Measurements from ENCODE around the gene BCKDHA. TPM values are rescaled to one million over a fixed set of nuclear protein-coding genes. Genes with fewer than 3 reads are reported as not detected.
"Not testable (repeated sequence)": the region's sequence is repeated elsewhere in the genome, so short reads cannot be mapped to it uniquely, and the experiment has no call there.

Gene BCKDHA
- total and polyA plus RNA-seq, 2 experiments from 2014 or later = 30.3 to 39.6 TPM

- Histone ChIP-seq H3K79me2 (no peaks in the 10 kb centered on the region), H3K27me3 (no peaks in the 10 kb centered on the region), H2AFZ (no peak overlapping the region), H3K27ac (peak overlapping the region; percentile 31), H3K9me3 (ENCODE audit: low read depth) (no peaks in the 10 kb centered on the region), H4K20me1 (ENCODE audit: insufficient read depth, poor library complexity, severe bottlenecking) (no peaks in the 10 kb centered on the region), H3K4me2 (no peak overlapping the region), H3K36me3 (replicated peaks; ENCODE audit: insufficient read depth, low read depth) (no peaks in the 10 kb centered on the region), H3K4me3 (no peak overlapping the region), H3K9me2 (replicated peaks; ENCODE audit: insufficient read depth) (no peaks in the 10 kb centered on the region), H3K4me1 (ENCODE audit: insufficient read depth) (peaks cover 12% of the 10 kb centered on the region)
- TF ChIP-seq EZH2phosphoT487 (IDR thresholded peaks at IDR 0.05; ENCODE audit: low read depth, severe bottlenecking, unreplicated experiment) (no peak), EZH2 (IDR thresholded peaks at IDR 0.05; ENCODE audit: borderline replicate concordance) (no peak), CTCF (IDR thresholded peaks at IDR 0.05; ENCODE audit: poor library complexity) (no peak)
- no peak for DNase-seq (ENCODE audit: low spot score)
- WGBS (ENCODE audit: low lambda C conversion rate, missing lambda C conversion rate) = 44% methylated on average over 4 of the region's 4 CpGs
These were observed 9.7 kb downstream of the BCKDHA start for GRCh38 chr19:41407271-41407670.

- TF ChIP-seq EZH2 (IDR thresholded peaks at IDR 0.05; ENCODE audit: borderline replicate concordance) = no peak
- no peak for TF ChIP-seq CTCF (IDR thresholded peaks at IDR 0.05; ENCODE audit: poor library complexity)
- TF ChIP-seq EZH2phosphoT487 (IDR thresholded peaks at IDR 0.05; ENCODE audit: low read depth, severe bottlenecking, unreplicated experiment) = no peak
- Histone ChIP-seq H3K4me2 (no peak overlapping the region), H3K27ac (peak overlapping the region; percentile 96), H4K20me1 (ENCODE audit: insufficient read depth, poor library complexity, severe bottlenecking) (no peaks in the 10 kb centered on the region), H3K36me3 (replicated peaks; ENCODE audit: insufficient read depth, low read depth) (no peaks in the 10 kb centered on the region), H3K4me3 (no peak overlapping the region), H3K27me3 (no peaks in the 10 kb centered on the region), H3K9me2 (replicated peaks; ENCODE audit: insufficient read depth) (no peaks in the 10 kb centered on the region), H3K4me1 (ENCODE audit: insufficient read depth) (peaks cover 12% of the 10 kb centered on the region), H2AFZ (no peak overlapping the region), H3K9me3 (ENCODE audit: low read depth) (no peaks in the 10 kb centered on the region), H3K79me2 (no peaks in the 10 kb centered on the region)
- no peak for DNase-seq (ENCODE audit: low spot score)
- WGBS (ENCODE audit: low lambda C conversion rate, missing lambda C conversion rate) = 73% methylated on average over 4 of the region's 4 CpGs
These were observed 10.6 kb downstream of the BCKDHA start for GRCh38 chr19:41408256-41408655.

GRCh38 chr19:41408846-41409245 is 11.2 kb downstream of the BCKDHA start:
- H4K20me1 ChIP-seq (ENCODE audit: insufficient read depth, poor library complexity, severe bottlenecking); H3K79me2 ChIP-seq; H3K9me3 ChIP-seq (ENCODE audit: low read depth); H3K27me3 ChIP-seq; H3K9me2 ChIP-seq (replicated peaks; ENCODE audit: insufficient read depth); H3K36me3 ChIP-seq (replicated peaks; ENCODE audit: insufficient read depth, low read depth); DNase-seq (ENCODE audit: low spot score); H2AFZ ChIP-seq; H3K4me3 ChIP-seq: not testable (repeated sequence)
- Histone ChIP-seq H3K4me2 (peak overlapping the region; percentile 35), H3K4me1 (ENCODE audit: insufficient read depth) (peaks cover 12% of the 10 kb centered on the region), H3K27ac (peak overlapping the region; percentile 96)
- WGBS (ENCODE audit: low lambda C conversion rate, missing lambda C conversion rate) = 93% methylated on average over 5 of the region's 5 CpGs

GRCh38 chr19:41409288-41409687 is 11.7 kb downstream of the BCKDHA start:
- H3K4me3 ChIP-seq = no peak overlapping the region
- no peaks in the 10 kb centered on the region for H3K79me2 ChIP-seq
- peaks cover 12% of the 10 kb centered on the region for H3K4me1 ChIP-seq (ENCODE audit: insufficient read depth)
- peak overlapping the region; percentile 66 for H3K4me2 ChIP-seq
- no peaks in the 10 kb centered on the region for H3K9me3 ChIP-seq (ENCODE audit: low read depth)
- peak; percentile 88 for DNase-seq (ENCODE audit: low spot score)
- no peak for TF ChIP-seq EZH2 (IDR thresholded peaks at IDR 0.05; ENCODE audit: borderline replicate concordance)
- no peak for TF ChIP-seq CTCF (IDR thresholded peaks at IDR 0.05; ENCODE audit: poor library complexity)
- TF ChIP-seq EZH2phosphoT487 (IDR thresholded peaks at IDR 0.05; ENCODE audit: low read depth, severe bottlenecking, unreplicated experiment) = no peak
- H2AFZ ChIP-seq = no peak overlapping the region
- H3K27me3 ChIP-seq = no peaks in the 10 kb centered on the region
- 40% methylated on average over 4 of the region's 4 CpGs for WGBS (ENCODE audit: low lambda C conversion rate, missing lambda C conversion rate)
- H4K20me1 ChIP-seq (ENCODE audit: insufficient read depth, poor library complexity, severe bottlenecking) = no peaks in the 10 kb centered on the region
- H3K27ac ChIP-seq = peak overlapping the region; percentile 96
- H3K36me3 ChIP-seq (replicated peaks; ENCODE audit: insufficient read depth, low read depth) = no peaks in the 10 kb centered on the region
- H3K9me2 ChIP-seq (replicated peaks; ENCODE audit: insufficient read depth) = no peaks in the 10 kb centered on the region

Measured in hepatocyte (in vitro differentiated cells).